Skin epidermis (tissue), 12 donors: ENCODE measurements around the gene HIKESHI.
"Not testable (repeated sequence)": the region's sequence is repeated elsewhere in the genome, so short reads cannot be mapped to it uniquely, and the experiment has no call there.

Experiments
- H3K27ac ChIP-seq, 21 experiments: fragments of 200-600 bp; sonication (generic) in 11 of 21; one replicate each; pipeline ENCODE4 v1.5.0; 2020; ENCODE audit warnings: mild to moderate bottlenecking in 3 of 21, inconsistent platforms in 2 of 21, moderate library complexity in 2 of 21
- H3K4me3 ChIP-seq, 7 experiments: fragments of 200-600 bp; sonication (generic) in 2 of 7; one replicate each; pipeline ENCODE4 v1.5.0; 2020; ENCODE audit warnings: inconsistent platforms in 2 of 7, mild to moderate bottlenecking in 2 of 7, moderate library complexity in 1 of 7

The HIKESHI gene

DNA sequence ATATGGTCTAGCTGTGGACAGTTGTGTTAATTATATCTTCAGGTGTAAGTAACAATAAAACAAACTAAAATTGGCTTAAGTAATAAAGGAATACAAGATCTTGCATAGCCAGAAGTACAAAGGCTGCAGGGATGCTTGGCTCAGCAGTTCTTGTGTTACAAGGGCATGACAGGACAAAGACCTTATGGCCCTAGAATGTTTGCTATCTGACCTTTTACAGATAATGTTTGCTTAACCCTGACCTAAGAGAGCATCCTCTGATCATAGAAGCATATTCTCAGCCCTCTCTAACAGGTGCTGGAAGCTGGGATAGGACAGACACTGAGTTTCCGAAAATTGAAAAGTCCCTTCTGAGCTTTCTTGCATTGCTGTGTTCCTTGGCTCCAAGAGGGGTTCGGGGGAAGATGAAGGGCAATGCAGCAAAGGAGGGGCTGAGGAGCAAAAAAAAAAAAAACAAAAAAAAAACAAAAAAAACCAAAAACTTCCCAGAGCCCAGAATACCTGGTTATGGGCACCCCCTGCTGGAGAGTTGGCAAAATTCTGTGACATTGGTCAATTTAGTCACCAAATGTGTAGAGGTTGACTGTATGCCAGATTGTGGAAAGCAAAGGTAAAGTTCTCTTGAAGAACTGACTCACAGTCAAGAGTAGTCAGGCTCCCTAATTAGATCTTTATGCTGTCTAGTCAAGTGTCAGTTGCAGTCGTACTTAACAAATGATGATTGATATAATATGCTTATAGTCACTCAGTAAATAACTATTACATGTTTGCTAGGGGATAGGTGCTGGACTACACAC lies 10.4 kb upstream of the HIKESHI start:
- Histone ChIP-seq H3K27ac (no peak overlapping the region), H3K4me3 (no peak overlapping the region)

- peak overlapping the region in 2 of 21 experiments; percentile 30 to 69 for H3K27ac ChIP-seq
Observed at GRCh38 chr11:86292912-86293616, 9.0 kb upstream of the HIKESHI start.

DNA sequence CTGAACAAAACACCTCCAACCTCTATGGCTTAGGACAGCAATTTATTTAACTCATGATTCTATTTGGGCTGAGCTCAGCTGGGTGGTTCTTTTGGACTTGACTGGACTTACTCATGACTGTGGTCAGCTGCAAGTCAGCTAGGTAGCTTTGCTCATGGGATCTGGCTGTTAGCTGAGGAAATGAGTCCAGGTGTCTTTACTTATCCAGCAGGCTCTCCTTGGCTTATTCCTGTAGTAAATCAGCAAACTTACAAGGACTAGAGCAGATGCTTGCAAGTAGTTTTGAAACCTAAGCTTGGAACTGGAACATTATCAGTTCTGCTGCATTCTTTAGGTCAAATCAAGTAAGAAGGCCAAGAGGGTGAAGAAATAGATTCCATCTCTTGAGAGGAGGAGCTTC lies 8.0 kb upstream of the HIKESHI start:
- Histone ChIP-seq H3K27ac (peak overlapping the region in 1 of 21 experiments; percentile 50), H3K4me3 (no peak overlapping the region)

More at GRCh38 chr11:86292912-86293616, 9.0 kb upstream of the HIKESHI start:
- H3K4me3 ChIP-seq = no peak overlapping the region

- H3K4me3 ChIP-seq = peak overlapping the region in 6 of 7 experiments; percentile 62 to 91 (median 80)
Observed at GRCh38 chr11:86301742-86302091, 323 bp upstream of the HIKESHI start.

DNA sequence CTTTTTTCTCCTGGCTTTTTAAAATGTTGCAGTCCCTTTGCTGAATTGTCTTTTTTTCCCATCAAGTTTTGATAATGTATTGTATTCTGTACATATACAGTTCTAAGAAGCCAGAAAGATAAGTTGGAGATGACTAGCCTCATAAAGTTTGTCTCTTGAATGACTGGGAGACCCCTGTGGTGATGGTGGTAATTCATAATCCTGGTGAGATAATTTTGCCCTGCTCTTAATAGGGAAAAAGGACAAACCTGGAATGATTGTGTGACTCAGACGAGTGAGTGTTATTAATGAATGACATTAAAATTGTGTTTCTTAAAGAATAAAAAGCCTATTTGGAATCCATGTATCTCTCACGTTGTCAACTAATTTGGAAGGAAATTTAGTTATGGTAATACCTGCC lies 1.2 kb downstream of the HIKESHI start:
- H3K27ac ChIP-seq = peak overlapping the region in 6 of 21 experiments; percentile 87 to 93 (median 90)
- H3K4me3 ChIP-seq = peak overlapping the region in 5 of 7 experiments; percentile 70 to 91 (median 83)

More at GRCh38 chr11:86301742-86302091, 323 bp upstream of the HIKESHI start:
- peak overlapping the region in 7 of 21 experiments; percentile 84 to 93 (median 90) for H3K27ac ChIP-seq

DNA sequence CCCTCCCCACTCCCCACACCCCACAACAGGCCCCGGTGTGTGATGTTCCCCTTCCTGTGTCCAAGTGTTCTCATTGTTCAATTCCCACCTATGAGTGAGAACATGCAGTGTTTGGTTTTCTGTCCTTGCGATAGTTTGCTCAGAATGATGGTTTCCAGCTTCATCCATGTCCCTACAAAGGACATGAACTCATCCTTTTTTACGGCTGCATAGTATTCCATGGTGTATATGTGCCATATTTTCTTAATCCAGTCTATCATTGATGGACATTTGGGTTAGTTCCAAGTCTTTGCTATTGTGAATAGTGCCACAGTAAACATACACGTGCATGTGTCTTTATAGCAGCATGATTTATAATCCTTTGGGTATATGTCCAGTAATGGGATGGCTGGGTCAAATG lies 6.7 kb downstream of the HIKESHI start:
- not testable (repeated sequence) for H3K27ac ChIP-seq, H3K4me3 ChIP-seq

DNA sequence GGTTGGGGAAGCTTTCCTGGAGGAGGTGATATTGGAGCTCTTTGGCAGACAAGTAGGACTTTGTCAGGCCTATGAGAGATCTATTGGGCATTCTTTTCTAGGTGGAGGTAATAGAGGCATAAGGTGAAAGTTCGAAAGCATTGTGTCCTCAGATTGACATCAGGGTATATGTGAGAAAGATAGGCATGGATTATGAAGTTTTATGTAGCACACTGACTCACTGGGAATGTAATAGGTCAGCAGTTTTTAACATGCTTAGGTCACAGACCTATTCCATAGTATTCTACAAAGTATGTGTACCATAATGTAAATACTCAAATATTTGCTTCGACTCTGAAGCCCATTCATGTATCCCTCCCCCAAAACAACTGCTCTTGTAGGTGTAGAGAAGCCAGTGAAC lies 11.8 kb downstream of the HIKESHI start:
- Histone ChIP-seq H3K27ac (no peak overlapping the region), H3K4me3 (no peak overlapping the region)

DNA sequence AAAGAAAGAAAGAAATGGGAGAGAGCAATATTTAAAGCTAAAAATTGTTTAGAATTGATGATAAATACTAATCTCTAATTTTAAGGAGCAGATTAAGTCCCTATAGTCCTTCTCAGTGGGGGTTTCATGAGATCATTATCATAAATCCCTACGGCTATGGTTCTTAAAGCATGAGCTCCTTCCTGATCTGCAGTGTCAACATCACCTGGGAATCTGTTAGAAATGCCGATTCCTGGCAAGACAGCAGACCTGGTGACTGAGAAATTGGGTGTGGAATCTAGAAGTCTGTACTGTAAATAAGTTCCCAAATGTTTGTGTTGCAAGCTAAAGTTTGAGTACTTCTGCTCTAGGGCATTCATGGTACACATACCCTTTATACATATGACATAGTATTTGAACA lies 12.6 kb downstream of the HIKESHI start:
- H3K27ac ChIP-seq = no peak overlapping the region
- H3K4me3 ChIP-seq = no peak overlapping the region

GRCh38 chr11:86335131-86335767 lies 33.2 kb downstream of the HIKESHI start:
- H3K4me3 ChIP-seq = no peak overlapping the region
- H3K27ac ChIP-seq = peak overlapping the region in 1 of 21 experiments; percentile 30

DNA sequence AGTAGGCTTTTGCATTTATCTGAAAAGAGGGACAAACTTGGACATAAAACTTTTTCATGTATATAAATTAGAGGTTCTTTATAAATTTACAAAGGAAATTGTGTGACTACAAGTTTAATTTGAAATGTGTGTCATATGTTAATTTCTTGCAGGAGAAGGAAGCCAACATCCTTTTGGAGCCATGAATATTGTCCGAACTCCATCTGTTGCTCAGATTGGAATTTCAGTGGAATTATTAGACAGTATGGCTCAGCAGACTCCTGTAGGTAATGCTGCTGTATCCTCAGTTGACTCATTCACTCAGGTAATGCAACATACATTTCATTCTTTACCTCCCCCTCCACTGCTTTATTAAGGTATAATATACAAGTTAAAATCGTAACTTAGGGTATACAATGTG lies 35.2 kb downstream of the HIKESHI start:
- no peak overlapping the region for H3K4me3 ChIP-seq
- H3K27ac ChIP-seq = no peak overlapping the region

DNA sequence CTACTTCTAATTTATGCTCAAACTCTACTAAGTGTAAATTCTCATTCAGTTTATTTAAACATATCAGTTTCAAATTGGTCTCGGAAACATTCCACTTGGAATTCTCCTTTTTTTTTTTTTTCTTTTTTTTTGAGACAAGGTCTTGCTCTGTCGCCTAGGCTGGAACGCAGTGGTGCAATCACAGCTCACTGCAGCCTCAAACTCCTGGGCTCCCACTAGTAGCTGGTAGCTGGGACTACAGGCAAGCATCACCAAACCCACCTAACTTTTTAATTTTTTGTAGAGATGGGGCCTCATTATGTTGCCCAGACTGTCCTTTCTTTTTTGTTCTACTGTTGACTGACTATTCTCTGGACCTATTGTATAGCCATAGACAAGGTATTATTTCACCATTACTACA lies 39.3 kb downstream of the HIKESHI start:
- H3K4me3 ChIP-seq = no peak overlapping the region

GRCh38 chr11:86346513-86346912 lies 44.5 kb downstream of the HIKESHI start:
- H3K4me3 ChIP-seq = no peak overlapping the region
- no peak overlapping the region for H3K27ac ChIP-seq

More for the DNA sequence above, 39.3 kb downstream of the HIKESHI start:
- H3K27ac ChIP-seq = no peak overlapping the region

DNA sequence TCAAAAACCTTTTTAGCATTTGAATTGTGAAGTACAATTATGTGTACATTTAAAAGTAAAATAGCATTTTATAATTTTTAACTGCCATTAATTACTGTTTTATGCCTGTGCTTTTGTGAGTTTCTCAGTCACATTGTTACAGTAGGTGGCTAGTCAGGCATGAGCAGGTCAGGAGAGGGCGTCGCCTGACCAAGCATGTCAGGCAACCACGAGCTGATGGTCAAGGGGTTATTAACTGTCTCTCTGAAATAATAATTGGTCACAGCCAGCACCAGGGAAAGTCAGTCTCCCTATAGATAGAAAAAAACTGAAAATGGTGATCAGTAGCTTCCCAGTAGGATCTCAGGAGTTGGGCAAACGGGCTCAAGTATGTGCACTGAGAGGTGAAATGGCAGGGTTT lies 53.2 kb downstream of the HIKESHI start:
- no peak overlapping the region for H3K4me3 ChIP-seq
- no peak overlapping the region for H3K27ac ChIP-seq

DNA sequence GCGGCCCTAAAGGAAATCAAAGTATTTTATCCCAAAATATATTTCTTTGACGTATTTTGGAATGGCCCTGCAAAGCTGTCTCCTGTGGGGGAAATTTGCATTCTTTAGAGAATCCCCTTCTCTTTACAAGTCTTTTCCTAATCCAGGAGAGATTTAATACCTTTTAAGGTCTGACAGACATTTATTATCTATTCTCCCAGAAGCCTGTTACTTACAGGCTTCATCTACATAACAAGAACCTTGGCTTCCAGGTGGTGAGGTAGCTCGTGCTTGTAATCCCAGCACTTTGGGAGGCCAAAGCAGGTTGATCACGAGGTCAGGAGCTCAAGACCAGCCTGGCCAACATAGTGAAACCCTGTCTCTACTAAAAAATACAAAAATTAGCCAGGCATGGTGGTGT lies 55.4 kb downstream of the HIKESHI start:
- not testable (repeated sequence) for H3K4me3 ChIP-seq, H3K27ac ChIP-seq

GRCh38 chr11:86358720-86359119 lies 56.7 kb downstream of the HIKESHI start:
- H3K4me3 ChIP-seq = no peak overlapping the region

GRCh38 chr11:86360775-86361395 lies 58.8 kb downstream of the HIKESHI start:
- Histone ChIP-seq H3K27ac (no peak overlapping the region), H3K4me3 (no peak overlapping the region)

More at GRCh38 chr11:86358720-86359119, 56.7 kb downstream of the HIKESHI start:
- no peak overlapping the region for H3K27ac ChIP-seq

DNA sequence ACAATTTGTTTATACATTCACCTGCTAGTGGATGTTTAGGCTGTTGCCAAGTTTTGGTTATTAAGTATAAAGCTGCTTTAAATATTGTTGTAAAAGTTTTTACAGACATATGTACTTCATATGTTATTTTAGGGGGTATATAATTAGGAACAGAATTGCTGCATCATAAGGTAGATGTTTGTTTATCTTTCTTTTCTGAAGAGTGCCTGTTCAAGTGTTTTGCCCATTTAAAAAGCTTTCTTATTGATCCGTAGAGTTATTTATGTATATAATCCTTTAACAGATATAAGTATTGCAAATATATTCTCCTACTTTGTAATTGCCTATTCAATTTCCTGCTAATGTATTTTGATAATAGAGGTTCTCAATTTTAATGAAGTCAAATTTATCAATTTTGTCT lies 61.4 kb downstream of the HIKESHI start:
- Histone ChIP-seq H3K27ac (no peak overlapping the region), H3K4me3 (no peak overlapping the region)

DNA sequence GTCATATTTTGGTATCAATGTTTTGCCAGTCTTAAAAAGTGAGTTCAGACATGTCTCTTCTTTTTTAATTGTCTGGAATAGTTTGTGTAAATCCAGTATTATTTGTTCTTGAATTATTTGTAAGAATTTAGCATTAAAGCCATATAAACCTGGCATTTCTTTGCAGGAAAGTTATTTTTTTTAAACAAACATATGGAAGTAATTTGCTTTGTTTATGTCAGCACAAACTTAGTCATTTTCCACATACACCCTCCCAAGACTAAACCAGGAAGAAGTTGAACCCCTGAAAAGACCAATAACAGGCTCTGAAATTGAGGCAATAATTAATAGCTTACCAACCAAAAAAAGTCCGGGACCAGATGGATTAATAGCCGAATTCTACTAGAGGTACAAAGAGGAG lies 63.5 kb downstream of the HIKESHI start:
- no peak overlapping the region for H3K4me3 ChIP-seq
- H3K27ac ChIP-seq = no peak overlapping the region

DNA sequence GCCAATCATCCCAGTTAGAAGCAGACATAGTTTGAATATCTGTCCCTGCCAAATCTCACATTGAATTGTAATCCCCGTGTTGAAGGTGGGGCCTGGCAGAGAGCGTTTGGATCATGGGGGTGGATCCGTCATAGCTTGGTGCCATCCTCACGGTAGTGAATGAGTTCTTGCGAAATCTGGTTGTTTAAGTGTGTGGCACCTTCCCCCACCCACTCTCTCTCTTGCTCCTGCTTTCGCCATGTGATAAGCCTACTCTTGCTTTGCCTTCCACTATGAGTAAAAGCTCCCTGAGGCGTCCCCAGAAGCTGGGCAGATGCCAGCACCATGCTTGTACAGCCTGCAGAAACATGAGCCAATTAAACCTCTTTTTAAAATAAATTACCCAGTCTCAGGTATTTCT lies 67.6 kb downstream of the HIKESHI start:
- no peak overlapping the region for H3K27ac ChIP-seq
- no peak overlapping the region for H3K4me3 ChIP-seq

GRCh38 chr11:86370171-86370570 lies 68.1 kb downstream of the HIKESHI start:
- H3K27ac ChIP-seq = no peak overlapping the region

More at GRCh38 chr11:86370171-86370570, 68.1 kb downstream of the HIKESHI start:
- H3K4me3 ChIP-seq = no peak overlapping the region
